ENCODE measurements around the gene FIGNL2. TPM values are rescaled to one million over a fixed set of nuclear protein-coding genes. Genes with fewer than 3 reads are reported as not detected.

FIGNL2 gene
- total RNA-seq, 1 experiment from 2014 or later: 0.21 TPM

DNA sequence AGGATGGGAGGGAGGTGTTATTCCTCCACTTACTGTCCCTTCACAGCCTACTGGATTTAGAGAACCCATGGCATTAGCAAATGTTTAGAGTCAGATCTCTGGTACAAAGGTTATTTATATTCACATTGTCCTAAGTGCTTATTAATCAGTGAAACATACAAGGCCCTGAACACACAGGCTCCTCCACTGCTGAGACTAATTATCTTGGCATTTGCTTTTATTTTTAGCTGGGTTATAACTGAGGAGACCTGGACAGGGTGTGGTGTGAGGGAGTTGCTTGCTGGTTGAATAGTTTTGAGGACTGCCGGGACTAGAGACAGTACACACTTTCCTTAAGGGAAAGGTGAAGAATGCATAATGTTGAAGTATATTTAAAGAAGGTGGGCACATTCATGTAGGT lies 77.5 kb downstream of the FIGNL2 start:
- Histone ChIP-seq H3K4me3 (ENCODE audit: low read depth, low read length, poor library complexity, severe bottlenecking) (no peak overlapping the region), H3K9me3 (ENCODE audit: low read depth, low read length, poor library complexity, severe bottlenecking) (no peaks in the 10 kb centered on the region), H3K36me3 (ENCODE audit: insufficient read depth, low read length, poor library complexity, severe bottlenecking) (no peaks in the 10 kb centered on the region), H3K27ac (ENCODE audit: low read depth, low read length, poor library complexity, severe bottlenecking) (no peak overlapping the region), H3K27me3 (replicated peaks; ENCODE audit: insufficient read depth, low read depth, low read length, poor library complexity) (no peaks in the 10 kb centered on the region), H3K4me1 (ENCODE audit: insufficient read depth, low read length, poor library complexity, severe bottlenecking) (no peaks in the 10 kb centered on the region)
- CTCF ChIA-PET: no interaction called here
- DNase-seq (ENCODE audit: low spot score): no peak
- TF ChIP-seq CTCF (conservative IDR thresholded peaks at IDR 0.05; ENCODE audit: low read depth, low read length): no peak
- TF ChIP-seq EZH2 (IDR thresholded peaks at IDR 0.05; ENCODE audit: borderline replicate concordance, low read depth, low read length, poor library complexity, severe bottlenecking): no peak
- intact Hi-C loops (cut with micrococcal nuclease; ENCODE audit: unreplicated experiment): no loop called here
- no TSS peak for BruUV-seq (replicated peaks)
- POLR2A ChIA-PET (ENCODE audit: low non-redundant PET): no interaction called here

Other genes with a start within 250 kb of the FIGNL2 start
- gene ANKRD33, start 39.4 kb upstream of the FIGNL2 start, total RNA-seq (2021): not detected in 2 replicates
- 0.17 and 0.28 TPM in 2 replicates for gene ACVRL1, start 58.8 kb upstream of the FIGNL2 start, total RNA-seq (2021)
- 25.5 and 27.4 TPM in 2 replicates for gene ACVR1B, start 103.0 kb upstream of the FIGNL2 start, total RNA-seq (2021)
- gene TAMALIN, start 158.2 kb upstream of the FIGNL2 start, total RNA-seq (2021): 4.8 and 5.4 TPM in 2 replicates
- gene NR4A1, start 202.7 kb upstream of the FIGNL2 start, total RNA-seq (2021): 12.5 and 19.8 TPM in 2 replicates
- gene ATG101, start 221.3 kb upstream of the FIGNL2 start, total RNA-seq (2021): 52.0 and 54.3 TPM in 2 replicates
- 0.24 and 0.28 TPM in 2 replicates for gene SMIM41, start 231.0 kb upstream of the FIGNL2 start, total RNA-seq (2021)

Data from A673 (cell line).